ENCODE measurements around the gene C1orf115. TPM values are rescaled to one million over a fixed set of nuclear protein-coding genes. Genes with fewer than 3 reads are reported as not detected.

C1orf115 gene
- total RNA-seq, 1 donor from 2014 or later = 3.5 TPM

- Mint-ChIP-seq H3K4me1 (ENCODE audit: low read depth) (no peaks in the 10 kb centered on the region), H3K36me3 (ENCODE audit: low read depth) (peaks cover 4% of the 10 kb centered on the region), H3K27me3 (ENCODE audit: low read depth) (peaks cover 5% of the 10 kb centered on the region), H3K4me3 (ENCODE audit: unreplicated experiment) (no peak overlapping the region), H3K27ac (ENCODE audit: unreplicated experiment) (no peak overlapping the region), H3K9me3 (ENCODE audit: low read depth) (peaks cover 5% of the 10 kb centered on the region)
- no peak for DNase-seq (ENCODE audit: low spot score)
- TF ChIP-seq, protein P1, sequence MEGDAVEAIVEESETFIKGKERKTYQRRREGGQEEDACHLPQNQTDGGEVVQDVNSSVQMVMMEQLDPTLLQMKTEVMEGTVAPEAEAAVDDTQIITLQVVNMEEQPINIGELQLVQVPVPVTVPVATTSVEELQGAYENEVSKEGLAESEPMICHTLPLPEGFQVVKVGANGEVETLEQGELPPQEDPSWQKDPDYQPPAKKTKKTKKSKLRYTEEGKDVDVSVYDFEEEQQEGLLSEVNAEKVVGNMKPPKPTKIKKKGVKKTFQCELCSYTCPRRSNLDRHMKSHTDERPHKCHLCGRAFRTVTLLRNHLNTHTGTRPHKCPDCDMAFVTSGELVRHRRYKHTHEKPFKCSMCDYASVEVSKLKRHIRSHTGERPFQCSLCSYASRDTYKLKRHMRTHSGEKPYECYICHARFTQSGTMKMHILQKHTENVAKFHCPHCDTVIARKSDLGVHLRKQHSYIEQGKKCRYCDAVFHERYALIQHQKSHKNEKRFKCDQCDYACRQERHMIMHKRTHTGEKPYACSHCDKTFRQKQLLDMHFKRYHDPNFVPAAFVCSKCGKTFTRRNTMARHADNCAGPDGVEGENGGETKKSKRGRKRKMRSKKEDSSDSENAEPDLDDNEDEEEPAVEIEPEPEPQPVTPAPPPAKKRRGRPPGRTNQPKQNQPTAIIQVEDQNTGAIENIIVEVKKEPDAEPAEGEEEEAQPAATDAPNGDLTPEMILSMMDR (IDR thresholded peaks at IDR 0.05) = no peak
Observed at GRCh38 chr1:220698607-220699016, 8.4 kb downstream of the C1orf115 start.

GRCh38 chr1:220699044-220699443 lies 8.9 kb downstream of the C1orf115 start:
- H3K27me3 Mint-ChIP-seq (ENCODE audit: low read depth) = peaks cover 5% of the 10 kb centered on the region
- TF ChIP-seq, protein P1 (IDR thresholded peaks at IDR 0.05) = no peak
- peaks cover 5% of the 10 kb centered on the region for H3K9me3 Mint-ChIP-seq (ENCODE audit: low read depth)
- DNase-seq (ENCODE audit: low spot score) = no peak
- no peak overlapping the region for H3K27ac Mint-ChIP-seq (ENCODE audit: unreplicated experiment)
- H3K4me3 Mint-ChIP-seq (ENCODE audit: unreplicated experiment) = no peak overlapping the region
- peaks cover 4% of the 10 kb centered on the region for H3K36me3 Mint-ChIP-seq (ENCODE audit: low read depth)
- H3K4me1 Mint-ChIP-seq (ENCODE audit: low read depth) = no peaks in the 10 kb centered on the region

DNA sequence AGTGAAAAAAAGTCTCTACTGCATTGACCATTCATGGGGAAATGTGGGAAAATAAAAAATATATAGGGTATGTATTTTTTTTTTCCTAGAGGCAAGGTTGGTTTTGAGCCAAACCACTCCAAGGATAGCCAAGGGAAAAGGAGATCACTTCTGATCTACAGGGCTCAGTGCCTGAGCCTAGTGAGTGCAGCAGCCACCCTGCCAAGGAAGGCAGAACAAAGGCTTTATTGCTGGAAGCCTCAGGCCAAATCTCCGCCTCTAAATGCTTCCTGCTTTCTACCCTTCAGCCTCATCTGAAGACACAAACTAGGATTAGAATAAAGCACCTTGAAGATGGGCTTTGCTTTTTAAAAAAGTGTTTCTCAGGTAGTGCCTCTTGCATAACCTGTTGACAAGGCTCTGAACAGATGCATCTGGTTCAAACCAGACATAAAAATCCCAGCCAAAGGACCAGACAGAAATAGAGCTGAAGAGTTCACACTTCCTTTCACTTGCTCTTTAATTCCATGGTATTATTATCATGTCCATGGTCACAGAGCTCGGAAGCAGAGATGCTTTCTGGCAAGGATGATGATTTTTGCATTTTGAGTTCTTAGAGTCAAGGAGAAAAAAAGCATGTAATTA lies 10.5 kb downstream of the C1orf115 start:
- no peak for DNase-seq (ENCODE audit: low spot score)
- H3K27me3 Mint-ChIP-seq (ENCODE audit: low read depth) = peaks cover 5% of the 10 kb centered on the region
- H3K9me3 Mint-ChIP-seq (ENCODE audit: low read depth) = peaks cover 5% of the 10 kb centered on the region
- H3K4me1 Mint-ChIP-seq (ENCODE audit: low read depth) = no peaks in the 10 kb centered on the region
- TF ChIP-seq, protein P1 (IDR thresholded peaks at IDR 0.05) = no peak
- peaks cover 4% of the 10 kb centered on the region for H3K36me3 Mint-ChIP-seq (ENCODE audit: low read depth)
- H3K27ac Mint-ChIP-seq (ENCODE audit: unreplicated experiment) = no peak overlapping the region
- no peak overlapping the region for H3K4me3 Mint-ChIP-seq (ENCODE audit: unreplicated experiment)

DNA sequence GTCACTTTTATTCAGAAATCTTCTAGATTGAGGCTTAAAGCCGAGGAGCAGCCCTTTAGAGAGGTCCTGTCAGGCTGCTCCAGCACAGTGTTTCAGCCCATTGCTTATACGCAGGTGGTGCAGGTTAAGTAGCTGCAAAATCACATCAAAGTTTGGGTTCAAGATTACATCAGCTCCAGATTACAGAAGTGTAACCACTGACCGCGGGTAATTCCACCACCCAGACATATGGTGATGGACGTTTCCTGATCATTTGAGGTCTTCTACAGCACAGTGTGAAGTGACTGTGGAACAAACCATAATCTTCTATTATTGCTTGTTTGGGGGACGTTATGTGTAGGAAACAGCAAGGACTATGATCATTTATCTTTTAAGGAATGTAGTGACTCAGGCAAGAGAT lies 11.8 kb downstream of the C1orf115 start:
- Mint-ChIP-seq H3K9me3 (ENCODE audit: low read depth) (peaks cover 5% of the 10 kb centered on the region), H3K36me3 (ENCODE audit: low read depth) (peaks cover 4% of the 10 kb centered on the region), H3K4me1 (ENCODE audit: low read depth) (no peaks in the 10 kb centered on the region), H3K27ac (ENCODE audit: unreplicated experiment) (no peak overlapping the region), H3K4me3 (ENCODE audit: unreplicated experiment) (no peak overlapping the region), H3K27me3 (ENCODE audit: low read depth) (peaks cover 5% of the 10 kb centered on the region)
- TF ChIP-seq, protein P1 (IDR thresholded peaks at IDR 0.05) = no peak
- DNase-seq (ENCODE audit: low spot score) = no peak

- Mint-ChIP-seq H3K27ac (ENCODE audit: unreplicated experiment) (no peak overlapping the region), H3K4me3 (ENCODE audit: unreplicated experiment) (no peak overlapping the region), H3K9me3 (ENCODE audit: low read depth) (peaks cover 5% of the 10 kb centered on the region), H3K27me3 (ENCODE audit: low read depth) (peaks cover 5% of the 10 kb centered on the region), H3K36me3 (ENCODE audit: low read depth) (peaks cover 2% of the 10 kb centered on the region), H3K4me1 (ENCODE audit: low read depth) (no peaks in the 10 kb centered on the region)
- no peak for DNase-seq (ENCODE audit: low spot score)
- TF ChIP-seq, protein P1 (IDR thresholded peaks at IDR 0.05) = no peak
Observed at GRCh38 chr1:220702733-220703270, 12.6 kb downstream of the C1orf115 start.

All from chondrocyte (in vitro differentiated cells).